Lower lobe of right lung (tissue), 2 donors: ENCODE data around the gene RCOR1. TPM values are rescaled to one million over a fixed set of nuclear protein-coding genes. Genes with fewer than 3 reads are reported as not detected.

Experiments used
- ATAC-seq, 2 donors: fragments of 200-7000 bp; cut with Tn5 transposase; one replicate each; pipeline ENCODE4 v1.9.1; 2020 to 2022; ENCODE audit warnings: mild to moderate bottlenecking in 2 of 2, moderate library complexity in 2 of 2
- DNase-seq: peaks from one replicate; pipeline ENCODE4 v3.0.0-alpha.2; 2020
- H3K27ac ChIP-seq: fragments of 200-600 bp; one replicate; pipeline ENCODE4 v1.8.0; 2022
- H3K27me3 ChIP-seq: fragments of 200-600 bp; one replicate; pipeline ENCODE4 v1.8.0; 2022; ENCODE audit warnings: low read depth
- H3K36me3 ChIP-seq: fragments of 200-600 bp; one replicate; pipeline ENCODE4 v1.8.0; 2022; ENCODE audit warnings: mild to moderate bottlenecking
- H3K4me1 ChIP-seq: fragments of 200-600 bp; one replicate; pipeline ENCODE4 v1.8.0; 2022
- H3K4me3 ChIP-seq: fragments of 200-600 bp; one replicate; pipeline ENCODE4 v1.8.0; 2022; ENCODE audit warnings: mild to moderate bottlenecking
- H3K9me3 ChIP-seq: fragments of 200-600 bp; one replicate; pipeline ENCODE4 v1.8.0; 2022
- intact Hi-C: fragments of 100-400 bp; cut with DNase I; formaldehyde crosslinking; loops from one replicate; pipeline ENCODE4 v1.11.0; 2022
- total RNA-seq: library from RNA; stranded (reverse); fragmentation: NEBNext Ultra II Directional; extraction: Animal tissue kit (Norgen Biotek cat#: 25700); gene quantifications from one replicate; pipeline ENCODE4 v1.2.1, GENCODE V29; 2021
- TF ChIP-seq, protein P1 (sequence below): fragments of 200-600 bp; IDR thresholded peaks from one replicate; pipeline ENCODE4 v1.8.0; 2022; ENCODE audit warnings: antibody characterized with exemption, mild to moderate bottlenecking
- donor health status: DM: no; HTN: yes; CAD: no; lungs with severe emphysema.

Gene RCOR1
- total RNA-seq, 1 donor from 2014 or later = 53.6 TPM

DNA sequence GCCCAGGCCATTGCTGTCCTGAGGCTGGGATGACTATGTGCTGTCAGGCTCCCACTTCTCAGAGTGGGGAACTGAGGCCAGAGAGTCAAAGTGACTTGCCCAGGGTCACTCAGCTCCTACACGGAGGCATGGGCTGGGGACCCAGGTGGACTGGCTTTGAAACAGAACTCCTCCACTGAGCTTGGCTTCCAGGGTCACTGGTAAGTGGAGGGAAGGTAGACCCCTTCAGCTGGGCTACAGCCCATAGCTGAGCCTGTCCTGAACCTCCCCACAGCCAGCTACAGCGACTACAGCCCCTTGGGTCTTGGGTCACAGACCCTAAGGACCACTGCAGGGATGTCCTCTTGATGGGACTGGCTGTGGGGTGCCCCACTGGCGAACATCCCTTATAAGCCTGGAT, 144.5 kb downstream of the RCOR1 start:
- DNase-seq (no peak), ATAC-seq (no peak)
- Histone ChIP-seq H3K4me3 (no peak overlapping the region), H3K4me1 (no peaks in the 10 kb centered on the region), H3K36me3 (peaks cover 7% of the 10 kb centered on the region), H3K9me3 (peaks cover 15% of the 10 kb centered on the region), H3K27ac (no peak overlapping the region), H3K27me3 (no peaks in the 10 kb centered on the region)
- intact Hi-C loops = no loop called here
- TF ChIP-seq, protein P1, sequence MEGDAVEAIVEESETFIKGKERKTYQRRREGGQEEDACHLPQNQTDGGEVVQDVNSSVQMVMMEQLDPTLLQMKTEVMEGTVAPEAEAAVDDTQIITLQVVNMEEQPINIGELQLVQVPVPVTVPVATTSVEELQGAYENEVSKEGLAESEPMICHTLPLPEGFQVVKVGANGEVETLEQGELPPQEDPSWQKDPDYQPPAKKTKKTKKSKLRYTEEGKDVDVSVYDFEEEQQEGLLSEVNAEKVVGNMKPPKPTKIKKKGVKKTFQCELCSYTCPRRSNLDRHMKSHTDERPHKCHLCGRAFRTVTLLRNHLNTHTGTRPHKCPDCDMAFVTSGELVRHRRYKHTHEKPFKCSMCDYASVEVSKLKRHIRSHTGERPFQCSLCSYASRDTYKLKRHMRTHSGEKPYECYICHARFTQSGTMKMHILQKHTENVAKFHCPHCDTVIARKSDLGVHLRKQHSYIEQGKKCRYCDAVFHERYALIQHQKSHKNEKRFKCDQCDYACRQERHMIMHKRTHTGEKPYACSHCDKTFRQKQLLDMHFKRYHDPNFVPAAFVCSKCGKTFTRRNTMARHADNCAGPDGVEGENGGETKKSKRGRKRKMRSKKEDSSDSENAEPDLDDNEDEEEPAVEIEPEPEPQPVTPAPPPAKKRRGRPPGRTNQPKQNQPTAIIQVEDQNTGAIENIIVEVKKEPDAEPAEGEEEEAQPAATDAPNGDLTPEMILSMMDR = no peak

DNA sequence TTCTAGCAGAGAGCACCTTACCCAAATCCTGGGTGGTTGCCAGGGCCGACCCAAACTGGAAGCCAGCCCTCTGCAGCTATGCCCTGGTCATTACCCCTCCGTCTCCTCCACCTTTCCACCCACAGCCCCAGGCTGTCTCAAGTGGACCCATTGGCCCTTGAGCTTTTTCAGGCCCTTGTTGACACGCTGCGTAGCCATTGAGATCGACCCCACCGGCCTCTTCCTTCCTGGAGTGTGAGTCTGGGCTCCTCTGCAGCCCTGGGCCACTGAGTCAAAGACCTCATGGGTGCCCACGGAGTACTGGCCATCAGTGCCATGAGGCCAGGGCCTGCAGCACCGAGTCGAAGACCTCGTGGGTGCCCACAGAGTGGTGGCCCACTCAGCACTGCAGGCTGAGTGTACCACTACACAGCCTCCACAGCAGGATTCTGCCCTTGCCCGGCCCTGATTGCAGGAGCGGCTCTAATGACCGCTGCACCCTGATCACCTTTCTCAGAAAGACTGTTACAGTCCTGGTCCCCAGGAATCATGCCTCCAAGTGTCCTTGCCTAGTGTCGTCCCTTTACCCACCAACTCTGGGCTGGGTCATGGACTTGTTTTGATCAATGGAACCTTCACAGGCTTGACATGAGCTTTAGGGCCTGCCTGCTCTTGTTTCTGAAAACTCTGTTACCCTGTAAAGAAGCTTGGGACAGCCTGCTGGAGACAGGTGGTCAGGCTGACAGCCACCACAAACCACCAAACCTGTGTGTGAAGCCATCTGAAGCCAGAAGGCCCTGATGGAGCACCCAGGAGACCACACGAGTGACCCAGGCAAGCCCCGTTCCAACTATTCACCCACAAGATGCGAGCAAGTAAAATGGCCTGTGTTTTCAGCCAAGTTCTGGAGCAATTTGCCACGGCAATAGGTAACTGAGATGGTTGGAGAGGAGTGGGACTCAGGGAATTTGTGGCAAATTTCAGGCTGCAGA, 145.2 kb downstream of the RCOR1 start:
- Histone ChIP-seq H3K36me3 (peaks cover 7% of the 10 kb centered on the region), H3K27me3 (no peaks in the 10 kb centered on the region), H3K9me3 (peaks cover 19% of the 10 kb centered on the region), H3K4me3 (no peak overlapping the region), H3K27ac (no peak overlapping the region), H3K4me1 (no peaks in the 10 kb centered on the region)
- TF ChIP-seq, protein P1 = no peak
- ATAC-seq = peak in 1 of 2 donors; percentile 8
- no peak for DNase-seq
- intact Hi-C loops = no loop called here

DNA sequence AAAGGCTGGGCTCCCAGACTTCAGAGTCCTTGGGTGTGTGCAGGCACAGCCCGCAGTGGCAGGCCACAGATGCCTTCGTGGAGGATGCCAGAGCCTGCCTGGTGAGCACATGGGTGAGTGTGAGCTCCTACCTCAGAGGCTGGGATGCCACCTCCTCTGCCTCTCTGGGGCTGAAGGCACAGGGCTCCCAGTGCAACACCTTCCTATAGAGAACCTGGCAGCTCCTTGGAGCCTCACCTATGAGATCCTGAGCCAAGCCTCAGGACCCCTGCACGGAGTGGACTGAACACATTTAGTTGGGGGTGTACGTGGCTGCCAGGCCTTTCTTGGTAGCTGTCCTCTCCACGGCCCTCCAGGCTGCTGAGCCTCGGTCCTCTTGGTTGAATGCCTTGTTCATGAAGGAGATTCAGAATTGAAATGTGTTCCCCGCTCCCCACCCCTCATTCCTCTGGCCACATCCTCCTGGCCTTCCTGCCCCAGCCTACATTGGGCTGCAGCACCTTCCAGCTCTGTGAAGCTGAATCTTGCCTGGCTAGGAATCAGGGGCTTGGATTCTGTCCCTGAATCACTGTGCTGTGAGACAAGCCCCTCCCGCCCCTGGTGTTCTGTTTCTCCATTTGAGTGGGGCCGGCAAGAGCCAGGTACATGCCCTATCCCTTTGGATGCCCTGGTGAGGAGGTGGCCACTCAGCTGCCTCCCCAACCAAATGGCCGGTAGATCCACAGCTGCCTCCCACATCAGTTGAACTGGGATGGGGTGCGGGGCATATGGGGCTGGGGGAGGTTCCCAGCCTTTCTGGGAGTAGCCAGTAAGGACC, 146.1 kb downstream of the RCOR1 start:
- Histone ChIP-seq H3K4me1 (no peaks in the 10 kb centered on the region), H3K27ac (no peak overlapping the region), H3K27me3 (no peaks in the 10 kb centered on the region), H3K36me3 (peaks cover 7% of the 10 kb centered on the region), H3K4me3 (no peak overlapping the region), H3K9me3 (peaks cover 19% of the 10 kb centered on the region)
- DNase-seq (no peak), ATAC-seq (no peak)
- intact Hi-C loops = no loop called here
- TF ChIP-seq, protein P1 = no peak

DNA sequence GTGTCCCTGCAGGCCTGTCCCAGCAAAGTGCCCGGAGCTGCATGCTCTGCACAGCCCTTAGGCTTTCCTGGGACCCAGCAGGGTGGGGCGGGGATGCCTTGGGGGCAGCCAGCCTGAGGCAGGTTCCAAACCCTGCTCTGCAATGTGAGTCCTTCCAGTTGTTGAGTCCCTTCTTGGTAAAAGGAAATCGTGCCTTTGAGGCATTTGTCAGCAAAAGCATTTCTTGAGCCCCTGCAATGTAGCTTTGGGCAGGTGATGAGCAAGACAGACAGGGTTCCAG, 146.7 kb downstream of the RCOR1 start:
- peaks cover 7% of the 10 kb centered on the region for H3K36me3 ChIP-seq
- no peak overlapping the region for H3K27ac ChIP-seq
- peaks cover 19% of the 10 kb centered on the region for H3K9me3 ChIP-seq
- H3K4me1 ChIP-seq = no peaks in the 10 kb centered on the region
- intact Hi-C loops = no loop called here
- no peak for ATAC-seq
- TF ChIP-seq, protein P1 = no peak
- no peaks in the 10 kb centered on the region for H3K27me3 ChIP-seq
- DNase-seq = no peak
- H3K4me3 ChIP-seq = no peak overlapping the region

DNA sequence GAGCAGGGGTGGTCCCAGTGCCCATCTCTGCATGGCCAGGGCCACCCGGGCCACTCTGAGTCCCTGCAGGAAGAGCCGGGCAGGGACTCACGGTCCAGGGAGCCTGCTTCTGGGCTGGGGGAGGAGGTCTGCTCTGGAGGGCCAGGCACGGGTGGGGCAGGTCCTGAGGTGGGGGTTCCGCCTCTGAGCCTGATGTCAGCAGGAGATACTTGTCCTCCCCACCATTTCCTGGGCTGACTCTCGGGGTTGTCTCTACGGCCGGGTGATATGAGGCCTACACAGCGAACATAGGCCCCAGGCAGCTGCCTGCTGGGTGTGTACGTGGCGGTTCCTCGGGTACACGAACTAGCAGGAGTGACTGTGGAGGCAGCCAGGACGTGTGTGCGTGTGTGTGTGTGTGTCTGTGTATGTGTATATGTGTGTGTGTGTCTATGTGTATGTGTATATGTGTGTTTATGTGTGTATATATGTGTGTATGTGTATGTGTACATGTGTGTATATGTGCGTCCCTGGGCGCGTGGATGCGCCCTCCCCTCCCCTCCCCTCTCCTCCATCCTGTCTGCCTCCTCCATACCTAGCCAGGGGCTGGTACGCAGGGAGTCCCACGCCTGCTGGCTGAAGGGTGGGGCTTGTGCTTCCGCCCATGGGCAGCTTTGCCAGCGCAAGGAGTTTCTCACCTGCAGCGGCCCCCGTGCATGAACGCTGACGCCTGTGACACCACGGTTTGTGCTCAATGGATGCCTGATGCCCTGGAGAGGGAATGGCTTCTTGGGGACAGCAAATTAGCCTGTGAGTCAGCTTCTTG, 154.4 kb downstream of the RCOR1 start:
- H3K36me3 ChIP-seq = peaks cover 8% of the 10 kb centered on the region
- no peak overlapping the region for H3K4me3 ChIP-seq
- H3K27ac ChIP-seq = no peak overlapping the region
- no peaks in the 10 kb centered on the region for H3K4me1 ChIP-seq
- intact Hi-C loops = no loop called here
- peaks cover 4% of the 10 kb centered on the region for H3K9me3 ChIP-seq
- DNase-seq (peak; percentile 37), ATAC-seq (peak in 1 of 2 donors; percentile 33)
- TF ChIP-seq, protein P1 = no peak
- H3K27me3 ChIP-seq = no peaks in the 10 kb centered on the region
